IMR-90 (cell line): ENCODE measurements around the gene PAM. TPM values are rescaled to one million over a fixed set of nuclear protein-coding genes. Genes with fewer than 3 reads are reported as not detected.

Experiments used
- ATAC-seq: fragments of 200-7000 bp; cut with Tn5 transposase; 2 replicates; pipeline ENCODE4 v1.9.1; 2020; ENCODE audit warnings: low read depth, mild to moderate bottlenecking, moderate library complexity
- BruUV-seq: library from RNA; stranded (reverse); fragments of 400-500 nt; replicated peaks from 2 replicates; lab custom pipeline; 2021; lab: Mats Ljungman, UMichigan
- CTCF ChIA-PET: fragments of 300-600 bp; formaldehyde crosslinking; extraction: SDS; loops from one replicate; lab custom pipeline; 2021; ENCODE audit warnings: antibody characterized with exemption; lab: Yijun Ruan, JAX
- POLR2A ChIA-PET: fragments of 300-600 bp; sonication (Branson Sonifier 250); formaldehyde crosslinking; loops from one replicate; lab custom pipeline; 2022; ENCODE audit warnings: antibody characterized with exemption; ENCODE audit not compliant: unreplicated experiment; lab: Charles Lee
- DNase-seq: peaks from one replicate; pipeline ENCODE4 v3.0.0; 2013
- H2AFZ ChIP-seq: replicated peaks from 2 replicates; pipeline ENCODE3; 2013; ENCODE audit warnings: low read length, mild to moderate bottlenecking; ENCODE audit not compliant: poor library complexity
- H2AK5ac ChIP-seq: 2 replicates; pipeline ENCODE4 v1.6.1; 2013; ENCODE audit warnings: low read depth, low read length, inconsistent platforms
- H2AK9ac ChIP-seq: replicated peaks from 2 replicates; pipeline ENCODE3; 2013; ENCODE audit warnings: mild to moderate bottlenecking, low read depth, low read length, moderate library complexity; ENCODE audit not compliant: poor library complexity
- H2BK120ac ChIP-seq: 2 replicates; pipeline ENCODE4 v1.6.1; 2013; ENCODE audit warnings: low read depth, low read length, inconsistent platforms
- H2BK15ac ChIP-seq: 3 replicates; pipeline ENCODE4 v1.6.1; 2013; ENCODE audit warnings: low read depth, low read length, inconsistent platforms
- H2BK20ac ChIP-seq: 2 replicates; pipeline ENCODE4 v1.6.1; 2013; ENCODE audit warnings: low read depth, mild to moderate bottlenecking, inconsistent platforms, low read length, moderate library complexity
- H2BK5ac ChIP-seq: 2 replicates; pipeline ENCODE4 v1.6.1; 2013; ENCODE audit warnings: mild to moderate bottlenecking, low read depth, low read length, inconsistent platforms; ENCODE audit not compliant: poor library complexity, severe bottlenecking
- H3K14ac ChIP-seq: replicated peaks from 2 replicates; pipeline ENCODE4 v1.6.1; 2013; ENCODE audit warnings: low read depth, low read length, inconsistent platforms
- H3K18ac ChIP-seq: 2 replicates; pipeline ENCODE4 v1.6.1; 2013; ENCODE audit warnings: low read depth, low read length, control low read depth
- H3K23ac ChIP-seq: 2 replicates; pipeline ENCODE4 v1.6.1; 2013; ENCODE audit warnings: low read depth, low read length, inconsistent platforms
- H3K27ac ChIP-seq: 2 replicates; pipeline ENCODE4 v1.5.1; 2013; ENCODE audit warnings: mild to moderate bottlenecking, control low read depth, low read length; ENCODE audit not compliant: insufficient read depth
- H3K27me3 ChIP-seq: 2 replicates; pipeline ENCODE4 v1.6.1; 2013; ENCODE audit warnings: low read length; ENCODE audit not compliant: control insufficient read depth, insufficient read depth
- H3K36me3 ChIP-seq: 2 replicates; pipeline ENCODE4 v1.6.1; 2013; ENCODE audit warnings: low read length, mixed read lengths; ENCODE audit not compliant: control insufficient read depth, insufficient read depth
- H3K4ac ChIP-seq: 2 replicates; pipeline ENCODE4 v1.6.1; 2013; ENCODE audit warnings: low read depth, low read length, inconsistent platforms
- H3K4me1 ChIP-seq: 2 replicates; pipeline ENCODE4 v1.6.1; 2013; ENCODE audit warnings: low read length, mixed read lengths; ENCODE audit not compliant: control insufficient read depth, insufficient read depth
- H3K4me2 ChIP-seq: 2 replicates; pipeline ENCODE4 v1.6.1; 2013; ENCODE audit warnings: low read depth, mild to moderate bottlenecking, control low read depth, low read length, moderate library complexity
- H3K4me3 ChIP-seq: 2 replicates; pipeline ENCODE4 v1.5.1; 2013; ENCODE audit warnings: low read depth, mild to moderate bottlenecking, control low read depth, low read length, moderate library complexity; ENCODE audit not compliant: insufficient read depth
- H3K56ac ChIP-seq: 2 replicates; pipeline ENCODE4 v1.6.1; 2013; ENCODE audit warnings: low read length, inconsistent platforms; ENCODE audit not compliant: insufficient read depth; ENCODE audit errors: extremely low read depth
- H3K79me1 ChIP-seq, 2 experiments: 2 replicates each; pipeline ENCODE4 v1.6.1; 2013; ENCODE audit warnings: low read length in 2 of 2, inconsistent platforms in 1 of 2, low read depth in 1 of 2
- H3K9ac ChIP-seq: 2 replicates; pipeline ENCODE4 v1.6.1; 2013; ENCODE audit warnings: low read depth, low read length, control low read depth
- H3K9me1 ChIP-seq: 2 replicates; pipeline ENCODE4 v1.6.1; 2013; ENCODE audit warnings: low read length, inconsistent platforms; ENCODE audit not compliant: insufficient read depth
- H3K9me3 ChIP-seq: 2 replicates; pipeline ENCODE4 v1.6.1; 2013; ENCODE audit warnings: low read length; ENCODE audit not compliant: control insufficient read depth, insufficient read depth
- H4K20me1 ChIP-seq: 2 replicates; pipeline ENCODE4 v1.6.1; 2013; ENCODE audit warnings: low read length, inconsistent platforms; ENCODE audit not compliant: insufficient read depth
- H4K5ac ChIP-seq: 2 replicates; pipeline ENCODE4 v1.6.1; 2013; ENCODE audit warnings: mild to moderate bottlenecking, low read depth, low read length, control low read depth
- H4K8ac ChIP-seq, 2 experiments: 2 replicates each; pipeline ENCODE4 v1.6.1; 2013; ENCODE audit warnings: low read depth in 2 of 2, low read length in 2 of 2, control low read depth in 1 of 2, inconsistent platforms in 1 of 2
- H4K91ac ChIP-seq: 2 replicates; pipeline ENCODE4 v1.6.1; 2013; ENCODE audit warnings: low read depth, low read length, inconsistent platforms; ENCODE audit not compliant: insufficient read depth
- FOS ChIP-seq: fragments of 150-350 bp; IDR thresholded peaks from 2 replicates; pipeline ENCODE4 v1.6.1; 2016; ENCODE audit warnings: low read depth, low read length
- MAFK ChIP-seq: IDR thresholded peaks from 2 replicates; pipeline ENCODE4 v1.6.1; 2012; ENCODE audit warnings: low read depth, low read length, improper control_type of control experiment
- POLR2A ChIP-seq: IDR thresholded peaks from 2 replicates; pipeline ENCODE4 v1.6.1; 2012; ENCODE audit warnings: mild to moderate bottlenecking, low read depth, low read length
- RCOR1 ChIP-seq: IDR thresholded peaks from 2 replicates; pipeline ENCODE4 v1.6.1; 2012; ENCODE audit warnings: mild to moderate bottlenecking, low read length, improper control_type of control experiment; ENCODE audit not compliant: insufficient replicate concordance
- SMC3 ChIP-seq: fragments of 150-350 bp; IDR thresholded peaks from 2 replicates; pipeline ENCODE4 v1.6.1; 2016; ENCODE audit warnings: low read depth, mild to moderate bottlenecking, antibody characterized with exemption, low read length, moderate library complexity
- WGBS, 2 experiments: methylation state at CpG; one replicate each; pipeline versions ENCODE4 v1.1.5 to v1.1.7; 2013; ENCODE audit warnings: missing lambda C conversion rate in 2 of 2; ENCODE audit not compliant: insufficient read length in 1 of 2; ENCODE audit errors: extremely low coverage in 2 of 2; 5-methylcytosine and 5-hydroxymethylcytosine counted together
- dilution Hi-C: fragments of 300-500 bp; cut with HindIII; formaldehyde crosslinking; loops from one replicate; pipeline ENCODE4 v1.14.3; 2018; ENCODE audit warnings: low sequenced_read_pairs; ENCODE audit not compliant: unreplicated experiment
- in situ Hi-C: fragments of 300-500 bp; cut with MboI; formaldehyde crosslinking; loops from 3 replicates; pipeline ENCODE4 v1.14.3; 2019; ENCODE audit warnings: low sequenced_read_pairs, inconsistent platforms, mixed read lengths
- intact Hi-C: fragments of 100-400 bp; cut with micrococcal nuclease; formaldehyde crosslinking; loops from 2 replicates; pipeline ENCODE4 v1.10.0; 2022
- polyA plus RNA-seq, 3 experiments: library from polyadenylated mRNA; depleted of rRNA; stranded (reverse); fragments of >200 nt; gene quantifications; 2 replicates each; pipeline ENCODE4 v1.2.3, GENCODE V29; 2012; ENCODE audit warnings: low replicate concordance in 1 of 3
- total RNA-seq: library from RNA; depleted of rRNA; stranded (reverse); fragments of >200 nt; gene quantifications from 2 replicates; pipeline ENCODE4 v1.2.3, GENCODE V29; 2012
- TF ChIP-seq, protein P1 (sequence below): conservative IDR thresholded peaks from 2 replicates; pipeline ENCODE4 v1.5.1; 2012; ENCODE audit warnings: mild to moderate bottlenecking, low read depth, low read length, improper control_type of control experiment
- TF ChIP-seq, protein P2 (sequence below): fragments of 150-350 bp; IDR thresholded peaks from 2 replicates; pipeline ENCODE4 v1.6.1; 2017; ENCODE audit warnings: mild to moderate bottlenecking, antibody characterized with exemption, low read length, low read depth

PAM gene
- total and polyA plus RNA-seq, 2 of the 4 experiments (the other 2 are of a cell fraction) = 115 to 179 TPM

DNA sequence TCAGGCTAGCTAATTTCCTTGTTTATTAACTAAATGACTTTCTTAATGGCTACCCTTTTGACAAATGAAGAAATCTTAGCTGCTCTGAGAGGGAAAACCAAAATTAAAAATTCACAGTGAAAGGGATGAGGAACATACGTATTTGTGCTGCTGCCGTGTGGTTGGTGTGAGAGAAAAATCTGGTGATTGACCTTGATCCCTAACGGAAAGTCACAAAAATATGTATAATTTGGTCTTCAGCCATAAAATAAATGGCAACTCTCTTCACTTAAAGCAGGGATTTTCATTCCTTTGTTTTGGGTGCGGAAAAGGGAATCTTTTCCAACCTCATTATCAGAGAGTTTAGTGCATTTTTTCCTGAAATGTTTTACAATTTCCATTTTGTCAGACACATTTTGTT is 40.4 kb downstream of the PAM start:
- Histone ChIP-seq H4K20me1 (peaks cover 16% of the 10 kb centered on the region), H2BK15ac (no peak overlapping the region), H3K18ac (no peak overlapping the region), H3K9ac (no peak overlapping the region), H2BK120ac (no peak overlapping the region), H3K4me2 (no peak overlapping the region; the same call in 1 of the 2 replicates), H3K14ac (no peak overlapping the region), H2BK5ac (no peak overlapping the region), H3K36me3 (no peaks in the 10 kb centered on the region), H3K4me3 (no peak overlapping the region), H3K4ac (no peak overlapping the region), H3K56ac (no peak overlapping the region), H3K9me3 (no peaks in the 10 kb centered on the region), H4K8ac (no peak overlapping the region), H3K23ac (no peak overlapping the region), H2AK5ac (no peak overlapping the region), H2AK9ac (no peak overlapping the region), H3K27me3 (no peaks in the 10 kb centered on the region), H3K9me1 (peaks cover 2% of the 10 kb centered on the region; the same call in 1 of the 2 replicates), H4K5ac (no peak overlapping the region), H3K79me1 (peaks cover 30 to 43% of the 10 kb centered on the region in 2 experiments), H3K4me1 (peaks cover 2% of the 10 kb centered on the region), H3K27ac (no peak overlapping the region), H2BK20ac (no peak overlapping the region), H2AFZ (no peak overlapping the region), H4K91ac (no peak overlapping the region)
- POLR2A ChIA-PET = no interaction called here
- dilution Hi-C loops = no loop called here
- in situ Hi-C loops = no loop called here
- CTCF ChIA-PET = interaction anchor here (0.6 kb wide), 1 partner anchor 13 kb away, joined by 4 read pairs; no protein-coding TSS in a partner anchor
- TF ChIP-seq FOS (no peak), POLR2A (no peak), MAFK (no peak), SMC3 (no peak), RCOR1 (no peak)
- TF ChIP-seq, protein P1, sequence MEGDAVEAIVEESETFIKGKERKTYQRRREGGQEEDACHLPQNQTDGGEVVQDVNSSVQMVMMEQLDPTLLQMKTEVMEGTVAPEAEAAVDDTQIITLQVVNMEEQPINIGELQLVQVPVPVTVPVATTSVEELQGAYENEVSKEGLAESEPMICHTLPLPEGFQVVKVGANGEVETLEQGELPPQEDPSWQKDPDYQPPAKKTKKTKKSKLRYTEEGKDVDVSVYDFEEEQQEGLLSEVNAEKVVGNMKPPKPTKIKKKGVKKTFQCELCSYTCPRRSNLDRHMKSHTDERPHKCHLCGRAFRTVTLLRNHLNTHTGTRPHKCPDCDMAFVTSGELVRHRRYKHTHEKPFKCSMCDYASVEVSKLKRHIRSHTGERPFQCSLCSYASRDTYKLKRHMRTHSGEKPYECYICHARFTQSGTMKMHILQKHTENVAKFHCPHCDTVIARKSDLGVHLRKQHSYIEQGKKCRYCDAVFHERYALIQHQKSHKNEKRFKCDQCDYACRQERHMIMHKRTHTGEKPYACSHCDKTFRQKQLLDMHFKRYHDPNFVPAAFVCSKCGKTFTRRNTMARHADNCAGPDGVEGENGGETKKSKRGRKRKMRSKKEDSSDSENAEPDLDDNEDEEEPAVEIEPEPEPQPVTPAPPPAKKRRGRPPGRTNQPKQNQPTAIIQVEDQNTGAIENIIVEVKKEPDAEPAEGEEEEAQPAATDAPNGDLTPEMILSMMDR = no peak
- TF ChIP-seq, protein P2, sequence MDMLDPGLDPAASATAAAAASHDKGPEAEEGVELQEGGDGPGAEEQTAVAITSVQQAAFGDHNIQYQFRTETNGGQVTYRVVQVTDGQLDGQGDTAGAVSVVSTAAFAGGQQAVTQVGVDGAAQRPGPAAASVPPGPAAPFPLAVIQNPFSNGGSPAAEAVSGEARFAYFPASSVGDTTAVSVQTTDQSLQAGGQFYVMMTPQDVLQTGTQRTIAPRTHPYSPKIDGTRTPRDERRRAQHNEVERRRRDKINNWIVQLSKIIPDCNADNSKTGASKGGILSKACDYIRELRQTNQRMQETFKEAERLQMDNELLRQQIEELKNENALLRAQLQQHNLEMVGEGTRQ = no peak
- no TSS peak for BruUV-seq
- no peak for ATAC-seq
- intact Hi-C loops = no loop called here
- WGBS, 2 experiments = no CpG with 5 or more reads among the region's 4 CpGs
- DNase-seq = no peak
